Measurements from ENCODE around the gene DLG4. TPM values are rescaled to one million over a fixed set of nuclear protein-coding genes. Genes with fewer than 3 reads are reported as not detected.
A peak's percentile ranks its signal among the peaks of the same experiment; 100 is the strongest.

Gene DLG4
- polyA plus RNA-seq, 4 donors: 21.1 to 53.3 (median 39.1) TPM

- peak in 1 of 4 donors; percentile 93 for DNase-seq (ENCODE audit: low read depth in 4 of 4, low spot score in 2 of 4)
Measured at GRCh38 chr17:7234083-7234951, 14.7 kb upstream of the DLG4 start, which contains the start of gene DVL2. Gene DVL2, minus strand, starts transcription at chr17:7234517. Its CDS starts 255 bp downstream, at chr17:7234262.

- no peak for DNase-seq (ENCODE audit: low read depth in 4 of 4, low spot score in 2 of 4)
Measured at GRCh38 chr17:7233701-7234082, 14.1 kb upstream of the DLG4 start.

- no peak for DNase-seq (ENCODE audit: low read depth in 4 of 4, low spot score in 2 of 4)
Measured at GRCh38 chr17:7232114-7232513, 12.5 kb upstream of the DLG4 start.

GRCh38 chr17:7229504-7229903 lies 9.9 kb upstream of the DLG4 start:
- DNase-seq (ENCODE audit: low read depth in 4 of 4, low spot score in 2 of 4): no peak

GRCh38 chr17:7228920-7229319 lies 9.3 kb upstream of the DLG4 start:
- DNase-seq (ENCODE audit: low read depth in 4 of 4, low spot score in 2 of 4): no peak

GRCh38 chr17:7226721-7227710 lies 7.4 kb upstream of the DLG4 start:
- no peak for DNase-seq (ENCODE audit: low read depth in 4 of 4, low spot score in 2 of 4)

- no peak for DNase-seq (ENCODE audit: low read depth in 4 of 4, low spot score in 2 of 4)
Measured at GRCh38 chr17:7225711-7226331, 6.2 kb upstream of the DLG4 start.

GRCh38 chr17:7224661-7225111 lies 5.0 kb upstream of the DLG4 start:
- DNase-seq (ENCODE audit: low read depth in 4 of 4, low spot score in 2 of 4): no peak

GRCh38 chr17:7224110-7224509 lies 4.5 kb upstream of the DLG4 start:
- no peak for DNase-seq (ENCODE audit: low read depth in 4 of 4, low spot score in 2 of 4)

- no peak for DNase-seq (ENCODE audit: low read depth in 4 of 4, low spot score in 2 of 4)
Measured at GRCh38 chr17:7223375-7223774, 3.7 kb upstream of the DLG4 start.

GRCh38 chr17:7222972-7223292 lies 3.3 kb upstream of the DLG4 start:
- DNase-seq (ENCODE audit: low read depth in 4 of 4, low spot score in 2 of 4): no peak

- DNase-seq (ENCODE audit: low read depth in 4 of 4, low spot score in 2 of 4): no peak
Measured at GRCh38 chr17:7222093-7222971, 2.7 kb upstream of the DLG4 start.

- DNase-seq (ENCODE audit: low read depth in 4 of 4, low spot score in 2 of 4): no peak
Measured at GRCh38 chr17:7221278-7222092, 1.8 kb upstream of the DLG4 start.

GRCh38 chr17:7220593-7221277 lies 1.1 kb upstream of the DLG4 start:
- no peak for DNase-seq (ENCODE audit: low read depth in 4 of 4, low spot score in 2 of 4)

GRCh38 chr17:7219229-7219811 lies 316 bp downstream of the DLG4 start:
- DNase-seq (ENCODE audit: low read depth in 4 of 4, low spot score in 2 of 4): no peak

GRCh38 chr17:7218758-7219157 lies 878 bp downstream of the DLG4 start:
- no peak for DNase-seq (ENCODE audit: low read depth in 4 of 4, low spot score in 2 of 4)

GRCh38 chr17:7218166-7218565 lies 1.5 kb downstream of the DLG4 start:
- no peak for DNase-seq (ENCODE audit: low read depth in 4 of 4, low spot score in 2 of 4)

All from left renal cortex interstitium (tissue), 4 donors.